Mesenteric fat pad (tissue), 1 donor: ENCODE results near the gene NT5C1B. TPM values are rescaled to one million over a fixed set of nuclear protein-coding genes. Genes with fewer than 3 reads are reported as not detected.

Experiments used
- DNase-seq: peaks from one replicate; pipeline ENCODE4 v3.0.0-alpha.2; 2020; ENCODE audit warnings: low spot score
- total RNA-seq: library from RNA; stranded (reverse); fragmentation: NEBNext Ultra II Directional; extraction: Animal tissue kit (Norgen Biotek cat#: 25700); gene quantifications from one replicate; pipeline ENCODE4 v1.2.1, GENCODE V29; 2021
- donor health status: DM: yes; HTN: yes; CAD: no.

Gene NT5C1B
- total RNA-seq, 1 donor from 2014 or later: not detected

DNA sequence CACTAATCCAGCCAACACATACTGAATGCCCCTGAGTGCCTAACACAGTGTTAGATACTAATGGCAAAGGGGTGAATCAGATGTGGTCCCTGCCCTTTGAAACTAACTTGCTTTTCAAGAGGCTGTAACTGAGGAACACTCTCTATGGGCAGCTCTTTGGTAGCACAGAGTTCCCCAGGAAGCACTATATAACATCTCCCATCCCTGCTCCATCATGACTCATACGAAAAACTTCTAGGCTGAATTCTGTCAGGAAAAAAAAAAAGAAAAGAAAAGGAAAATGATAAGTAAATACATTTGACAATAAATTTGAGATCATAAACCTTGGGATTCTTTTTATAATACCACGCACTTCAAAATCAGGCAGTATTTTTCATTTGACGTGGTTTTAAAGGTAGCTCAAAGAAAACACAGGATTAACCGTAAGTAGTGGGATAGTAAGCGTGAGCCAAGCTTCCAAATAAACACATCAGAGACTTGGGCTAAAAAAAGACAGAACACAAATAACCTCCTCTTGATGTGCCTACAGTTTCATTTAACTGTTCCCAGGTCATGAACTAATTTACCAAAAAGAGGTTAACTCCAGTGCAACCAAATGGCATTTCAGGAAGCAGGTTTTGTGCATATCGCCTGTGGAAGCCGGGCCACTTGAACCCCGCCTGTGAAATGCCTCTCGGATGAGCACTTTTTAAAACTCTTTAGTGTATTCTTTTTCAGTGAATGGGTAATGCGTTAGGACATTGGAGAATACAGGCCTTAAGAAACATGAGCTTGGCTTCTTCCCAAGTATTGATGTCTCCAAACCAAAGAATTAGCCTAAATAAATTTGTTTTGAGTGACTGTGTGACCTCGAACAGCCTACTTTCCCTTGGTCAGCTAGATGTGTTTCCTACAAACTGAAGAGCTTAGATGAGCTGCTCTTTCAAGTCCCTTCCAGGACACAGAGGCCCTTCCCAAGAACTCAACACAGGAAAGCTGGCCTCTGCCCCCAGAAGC, 71.0 kb downstream of the NT5C1B start:
- no peak for DNase-seq

DNA sequence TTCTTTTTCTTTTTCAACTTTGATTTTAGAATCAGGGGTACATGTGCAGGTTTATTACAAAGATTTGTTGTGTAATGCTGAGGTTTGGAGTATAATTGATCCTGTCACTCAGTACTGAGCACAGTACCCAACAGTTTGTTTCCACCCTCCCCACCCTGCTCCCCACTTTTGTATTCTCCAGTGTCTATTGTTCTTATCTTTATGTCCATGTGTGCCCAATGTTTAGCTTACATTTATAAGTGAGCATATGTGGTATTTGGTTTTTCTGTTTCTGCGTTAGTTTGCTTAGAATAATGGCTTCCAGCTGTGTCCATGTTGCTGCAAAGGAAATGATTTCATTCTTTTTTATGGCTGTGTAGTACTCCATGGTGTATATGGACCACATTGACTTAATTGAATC, 72.0 kb downstream of the NT5C1B start:
- DNase-seq: no peak

DNA sequence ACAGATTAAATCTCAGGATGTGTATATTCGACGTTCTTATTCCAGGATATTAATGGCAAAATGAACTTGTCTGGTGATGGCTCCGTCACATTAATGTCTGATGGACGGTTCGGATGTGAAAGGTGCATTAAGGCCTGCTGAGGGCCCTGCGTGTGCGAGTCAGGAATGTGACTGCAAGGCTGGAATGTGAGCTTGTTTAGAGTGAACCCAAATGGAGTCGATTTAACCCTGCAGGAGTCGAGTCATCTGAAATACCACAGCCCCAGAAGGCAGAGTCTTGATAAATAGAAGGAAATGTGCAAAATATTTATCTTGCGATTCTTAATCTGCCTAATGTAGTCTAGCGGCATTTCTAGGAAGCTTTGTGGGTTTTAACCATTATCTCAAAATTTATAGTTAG, 73.3 kb downstream of the NT5C1B start:
- DNase-seq: no peak

DNA sequence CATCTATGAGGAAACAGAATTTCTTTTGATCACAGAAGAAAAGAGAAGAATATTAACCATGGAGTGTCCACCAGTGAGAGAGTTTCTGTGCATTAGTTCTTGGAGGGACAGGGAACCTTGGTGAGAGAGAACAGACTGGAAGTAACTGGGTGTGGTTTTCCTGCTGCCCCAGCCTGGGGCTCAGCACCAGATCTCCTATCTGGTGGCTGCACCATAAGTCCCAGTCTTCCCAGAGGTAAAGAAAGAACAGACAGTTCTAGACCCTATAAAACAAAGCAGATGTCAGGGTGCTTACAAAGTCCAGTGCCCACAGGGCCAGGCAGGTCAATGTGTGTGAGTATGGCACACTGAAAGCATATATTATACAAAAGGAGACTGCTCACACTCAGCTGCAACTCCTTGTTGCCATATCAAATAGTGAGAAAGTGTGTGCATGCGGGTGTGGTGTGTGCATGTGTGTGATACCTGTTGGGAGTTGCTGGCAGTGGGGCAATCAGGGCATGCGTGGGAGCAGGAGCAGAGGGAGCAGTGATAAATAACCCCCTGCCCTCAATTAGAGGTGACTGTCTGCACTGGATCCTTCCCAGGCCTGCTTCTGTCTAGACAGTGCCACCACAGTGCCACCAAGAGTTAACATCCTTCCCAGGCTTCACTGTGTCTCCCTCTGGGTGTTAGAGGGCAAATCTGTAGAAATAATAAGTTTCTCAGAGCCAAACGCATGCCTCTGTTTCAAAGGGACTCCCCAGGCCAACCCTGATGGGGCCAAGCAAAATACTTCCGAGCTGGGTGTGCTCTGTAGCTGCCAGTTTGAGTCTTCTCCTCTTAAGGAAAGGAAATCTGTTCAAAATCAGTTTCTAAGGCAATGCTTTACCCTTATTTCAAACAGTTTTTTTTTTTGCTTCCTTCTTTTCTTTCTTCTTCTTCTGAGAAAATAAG, 74.6 kb downstream of the NT5C1B start:
- no peak for DNase-seq

Other genes with a start within 250 kb of the NT5C1B start
- 24.3 TPM for gene RDH14, start 28.9 kb downstream of the NT5C1B start, total RNA-seq